Measurements from ENCODE around the gene TSHR.

TSHR gene

DNA sequence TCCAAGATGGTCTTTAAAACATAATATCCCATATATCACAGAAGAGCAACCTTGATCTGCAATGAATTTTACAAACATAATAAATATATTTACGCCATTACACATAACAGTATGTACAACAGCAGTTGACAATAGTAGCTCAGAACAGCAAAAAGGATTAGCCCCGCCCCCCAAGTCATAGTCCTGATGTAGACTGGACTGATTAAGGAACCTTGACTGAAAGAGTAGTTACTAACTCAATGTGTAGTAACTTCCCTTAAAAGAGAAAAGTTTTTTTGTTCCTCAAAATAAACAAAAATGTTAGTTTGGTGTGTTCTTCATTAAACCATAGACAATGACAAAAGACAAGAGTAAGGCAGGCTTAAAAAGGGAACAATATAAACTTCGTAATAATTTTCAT, 220.8 kb downstream of the TSHR start:
- no peaks in the 10 kb centered on the region for H3K27me3 ChIP-seq (replicated peaks in 2 of 5; ENCODE audit: control insufficient read depth in 4 of 5, insufficient read depth in 5 of 5, low read length in 4 of 5)
- peaks cover 0 to 5% (median 3%) of the 10 kb centered on the region in 4 experiments for H3K36me3 ChIP-seq (ENCODE audit: control insufficient read depth in 4 of 4, insufficient read depth in 4 of 4, low read length in 3 of 4)
- H3K4me3 ChIP-seq (ENCODE audit: control insufficient read depth in 1 of 7, extremely low read depth in 1 of 7, insufficient read depth in 4 of 7, low read depth in 2 of 7, low read length in 6 of 7), result no peak overlapping the region
- DNase-seq, result peak; percentile 47 to 86 (median 83)
- WGBS (ENCODE audit: insufficient coverage), result no CpG with 5 or more reads among the region's 3 CpGs
- ChIA-PET POLR2A (interaction anchor here (1.1 kb wide), 1 partner anchor 47 kb away, joined by 5 read pairs; no protein-coding TSS in a partner anchor), CTCF (interaction anchor here (1.1 to 3.1 kb wide), 3 partner anchors 9 to 180 kb away, joined by 3 to 12 read pairs (median 4); no protein-coding TSS in a partner anchor)
- peak overlapping the region in 1 of 2 experiments; percentile 52 for H3K27ac ChIP-seq (ENCODE audit: insufficient read depth in 1 of 2, low read depth in 1 of 2, low read length in 2 of 2, poor library complexity in 1 of 2, severe bottlenecking in 2 of 2)
- H3K9me3 ChIP-seq (ENCODE audit: control extremely low read depth in 1 of 5, control insufficient read depth in 4 of 5, insufficient read depth in 2 of 5, low read depth in 1 of 5, low read length in 4 of 5), result no peaks in the 10 kb centered on the region
- peaks cover 0 to 19% (median 10%) of the 10 kb centered on the region in 4 experiments for H3K4me1 ChIP-seq (ENCODE audit: control extremely low read depth in 1 of 4, control insufficient read depth in 4 of 4, insufficient read depth in 4 of 4, low read length in 3 of 4)

DNA sequence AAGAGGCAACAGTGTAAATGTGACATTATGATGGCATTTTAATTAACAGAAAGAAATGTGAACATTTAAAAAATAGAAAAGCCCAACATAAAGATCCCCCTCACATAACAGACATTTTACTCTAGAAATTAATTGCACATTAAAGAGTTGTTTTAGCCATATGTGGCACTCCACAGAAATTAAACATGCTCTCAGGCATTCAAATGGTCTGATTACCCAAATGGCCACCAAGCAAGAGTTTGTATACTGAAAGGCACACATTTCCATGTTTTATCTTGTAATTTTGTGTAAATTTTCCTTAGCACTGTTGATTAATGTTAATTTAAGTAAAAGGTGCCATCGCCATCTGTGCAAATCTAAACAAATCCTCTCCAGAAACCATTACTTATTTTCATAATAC, 221.8 kb downstream of the TSHR start:
- peak overlapping the region in 1 of 2 experiments; percentile 30 for H3K27ac ChIP-seq (ENCODE audit: insufficient read depth in 1 of 2, low read depth in 1 of 2, low read length in 2 of 2, poor library complexity in 1 of 2, severe bottlenecking in 2 of 2)
- peaks cover 0 to 19% (median 10%) of the 10 kb centered on the region in 4 experiments for H3K4me1 ChIP-seq (ENCODE audit: control extremely low read depth in 1 of 4, control insufficient read depth in 4 of 4, insufficient read depth in 4 of 4, low read length in 3 of 4)
- ChIA-PET CTCF (interaction anchor here (1.1 to 3.1 kb wide), 4 partner anchors 9 to 181 kb away, joined by 3 to 12 read pairs (median 4); no protein-coding TSS in a partner anchor), POLR2A (interaction anchor here (1.1 kb wide), 1 partner anchor 46 kb away, joined by 5 read pairs; no protein-coding TSS in a partner anchor)
- DNase-seq, result peak in 2 of 3 donors; percentile 5 to 11
- WGBS (ENCODE audit: insufficient coverage), result no CpG with 5 or more reads among the region's 1 CpG
- no peaks in the 10 kb centered on the region for H3K27me3 ChIP-seq (replicated peaks in 2 of 5; ENCODE audit: control insufficient read depth in 4 of 5, insufficient read depth in 5 of 5, low read length in 4 of 5)
- H3K36me3 ChIP-seq (ENCODE audit: control insufficient read depth in 4 of 4, insufficient read depth in 4 of 4, low read length in 3 of 4), result peaks cover 0 to 10% (median 7%) of the 10 kb centered on the region in 4 experiments
- no peaks in the 10 kb centered on the region for H3K9me3 ChIP-seq (ENCODE audit: control extremely low read depth in 1 of 5, control insufficient read depth in 4 of 5, insufficient read depth in 2 of 5, low read depth in 1 of 5, low read length in 4 of 5)
- H3K4me3 ChIP-seq (ENCODE audit: control insufficient read depth in 1 of 7, extremely low read depth in 1 of 7, insufficient read depth in 4 of 7, low read depth in 2 of 7, low read length in 6 of 7), result peak overlapping the region in 3 of 7 experiments; percentile 24 to 62 (median 51)

DNA sequence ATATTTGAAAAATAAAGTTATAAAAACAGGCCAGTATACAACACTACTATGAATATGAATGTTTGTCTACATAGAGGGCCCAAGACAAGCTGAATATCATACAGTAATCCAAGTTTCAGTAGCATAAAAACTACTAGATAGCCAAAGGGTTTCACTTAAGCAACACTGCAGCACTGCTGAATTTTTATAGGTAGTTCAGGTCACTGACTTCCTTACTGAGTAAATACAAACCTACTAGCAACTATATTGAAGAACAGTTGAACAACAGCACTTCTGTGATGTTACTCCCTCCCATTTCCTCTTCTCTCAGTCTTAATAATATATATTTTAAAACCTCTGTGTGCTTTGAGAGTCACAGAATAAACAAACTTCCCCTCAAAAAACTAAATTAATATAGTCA, 222.6 kb downstream of the TSHR start:
- POLR2A ChIA-PET, result no interaction called here
- Histone ChIP-seq H3K36me3 (ENCODE audit: control insufficient read depth in 4 of 4, insufficient read depth in 4 of 4, low read length in 3 of 4) (peaks cover under 1 to 13% (median 9%) of the 10 kb centered on the region in 4 experiments), H3K4me3 (ENCODE audit: control insufficient read depth in 1 of 7, extremely low read depth in 1 of 7, insufficient read depth in 4 of 7, low read depth in 2 of 7, low read length in 6 of 7) (peak overlapping the region in 2 of 7 experiments; percentile 51 to 62), H3K27me3 (replicated peaks in 2 of 5; ENCODE audit: control insufficient read depth in 4 of 5, insufficient read depth in 5 of 5, low read length in 4 of 5) (no peaks in the 10 kb centered on the region), H3K9me3 (ENCODE audit: control extremely low read depth in 1 of 5, control insufficient read depth in 4 of 5, insufficient read depth in 2 of 5, low read depth in 1 of 5, low read length in 4 of 5) (no peaks in the 10 kb centered on the region), H3K27ac (ENCODE audit: insufficient read depth in 1 of 2, low read depth in 1 of 2, low read length in 2 of 2, poor library complexity in 1 of 2, severe bottlenecking in 2 of 2) (peak overlapping the region; percentile 6 to 51), H3K4me1 (ENCODE audit: control extremely low read depth in 1 of 4, control insufficient read depth in 4 of 4, insufficient read depth in 4 of 4, low read length in 3 of 4) (peaks cover 0 to 19% (median 10%) of the 10 kb centered on the region in 4 experiments)
- DNase-seq, result peak in 1 of 3 donors; percentile 15
- CTCF ChIA-PET, result interaction anchor here (1.4 to 1.8 kb wide), 3 partner anchors 8 to 25 kb away, joined by 3 to 8 read pairs (median 3); no protein-coding TSS in a partner anchor

DNA sequence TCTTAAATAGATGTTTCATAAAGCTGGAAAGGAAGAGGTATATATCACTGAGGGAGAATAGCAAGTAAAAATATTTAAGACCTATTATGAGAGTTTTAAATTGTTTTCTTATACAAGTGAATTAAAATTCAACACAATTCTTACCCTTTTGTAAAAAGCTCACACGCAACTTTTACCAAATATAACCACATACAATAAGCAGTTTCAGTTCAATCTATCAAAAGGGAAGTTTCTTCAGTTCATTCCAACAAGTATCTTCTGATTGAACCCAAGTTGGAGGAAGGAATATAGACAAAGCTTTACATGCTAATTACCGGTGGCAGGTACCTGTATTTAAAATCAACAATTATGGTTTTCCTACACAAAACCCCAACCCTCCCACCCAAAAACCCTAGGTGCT, 224.2 kb downstream of the TSHR start:
- ChIA-PET CTCF (interaction anchor here (0.9 to 1.8 kb wide), 3 partner anchors 9 to 14 kb away, joined by 3 to 8 read pairs (median 5); no protein-coding TSS in a partner anchor), POLR2A (no interaction called here)
- Histone ChIP-seq H3K27ac (ENCODE audit: insufficient read depth in 1 of 2, low read depth in 1 of 2, low read length in 2 of 2, poor library complexity in 1 of 2, severe bottlenecking in 2 of 2) (no peak overlapping the region), H3K9me3 (ENCODE audit: control extremely low read depth in 1 of 5, control insufficient read depth in 4 of 5, insufficient read depth in 2 of 5, low read depth in 1 of 5, low read length in 4 of 5) (no peaks in the 10 kb centered on the region), H3K4me1 (ENCODE audit: control extremely low read depth in 1 of 4, control insufficient read depth in 4 of 4, insufficient read depth in 4 of 4, low read length in 3 of 4) (peaks cover 0 to 19% (median 10%) of the 10 kb centered on the region in 4 experiments), H3K4me3 (ENCODE audit: control insufficient read depth in 1 of 7, extremely low read depth in 1 of 7, insufficient read depth in 4 of 7, low read depth in 2 of 7, low read length in 6 of 7) (no peak overlapping the region), H3K27me3 (replicated peaks in 2 of 5; ENCODE audit: control insufficient read depth in 4 of 5, insufficient read depth in 5 of 5, low read length in 4 of 5) (no peaks in the 10 kb centered on the region), H3K36me3 (ENCODE audit: control insufficient read depth in 4 of 4, insufficient read depth in 4 of 4, low read length in 3 of 4) (peaks cover 4 to 20% (median 17%) of the 10 kb centered on the region in 4 experiments)
- no peak for DNase-seq
- WGBS (ENCODE audit: insufficient coverage), result 86% methylated on average over 1 of the region's 2 CpGs

DNA sequence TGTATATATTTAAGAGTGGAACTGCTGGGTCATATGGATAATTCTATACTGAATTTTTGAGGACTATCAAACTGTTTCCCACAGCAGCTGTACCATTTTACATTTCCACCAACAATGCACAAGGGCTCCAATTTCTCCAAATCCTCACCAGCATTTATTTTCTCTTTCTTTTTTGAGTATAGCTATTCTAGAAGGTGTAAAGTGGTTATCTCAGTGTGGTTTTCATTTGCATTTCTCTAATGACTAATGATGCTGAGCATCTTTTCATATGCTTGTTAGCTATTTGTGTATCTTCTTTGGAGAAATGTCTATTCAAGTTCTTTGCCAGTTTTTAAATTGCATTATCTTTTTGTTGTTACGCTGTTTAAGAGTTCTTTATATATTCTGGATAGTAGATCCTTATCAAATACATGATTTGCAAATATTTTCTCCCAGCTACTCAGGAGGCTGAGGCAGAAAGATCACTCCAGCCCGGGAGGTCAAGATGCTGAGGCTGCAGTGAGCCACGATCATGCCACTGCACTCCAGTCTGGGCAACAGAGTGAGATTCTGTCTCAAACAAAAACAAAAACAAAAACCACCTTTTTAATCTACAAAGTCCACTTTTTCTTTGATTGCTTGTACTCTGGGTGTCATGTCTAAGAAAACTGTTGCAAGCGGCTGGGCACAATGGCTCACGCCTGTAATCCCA, 232.6 kb downstream of the TSHR start:
- DNase-seq, result no peak
- WGBS (ENCODE audit: insufficient coverage), result 95% methylated on average over 4 of the region's 5 CpGs
- Histone ChIP-seq H3K4me1 (ENCODE audit: control extremely low read depth in 1 of 4, control insufficient read depth in 4 of 4, insufficient read depth in 4 of 4, low read length in 3 of 4) (no peaks in the 10 kb centered on the region), H3K4me3 (ENCODE audit: control insufficient read depth in 1 of 7, extremely low read depth in 1 of 7, insufficient read depth in 4 of 7, low read depth in 2 of 7, low read length in 6 of 7) (no peak overlapping the region), H3K9me3 (ENCODE audit: control extremely low read depth in 1 of 5, control insufficient read depth in 4 of 5, insufficient read depth in 2 of 5, low read depth in 1 of 5, low read length in 4 of 5) (peaks cover 0 to 1% (median 0%) of the 10 kb centered on the region in 5 experiments), H3K27ac (ENCODE audit: insufficient read depth in 1 of 2, low read depth in 1 of 2, low read length in 2 of 2, poor library complexity in 1 of 2, severe bottlenecking in 2 of 2) (no peak overlapping the region), H3K27me3 (replicated peaks in 2 of 5; ENCODE audit: control insufficient read depth in 4 of 5, insufficient read depth in 5 of 5, low read length in 4 of 5) (no peaks in the 10 kb centered on the region), H3K36me3 (ENCODE audit: control insufficient read depth in 4 of 4, insufficient read depth in 4 of 4, low read length in 3 of 4) (peaks cover 12 to 50% (median 25%) of the 10 kb centered on the region in 4 experiments)
- ChIA-PET POLR2A (no interaction called here), CTCF (interaction anchor here (1.1 to 1.5 kb wide), 2 partner anchors 21 to 191 kb away, joined by 3 to 4 read pairs; no protein-coding TSS in a partner anchor)

DNA sequence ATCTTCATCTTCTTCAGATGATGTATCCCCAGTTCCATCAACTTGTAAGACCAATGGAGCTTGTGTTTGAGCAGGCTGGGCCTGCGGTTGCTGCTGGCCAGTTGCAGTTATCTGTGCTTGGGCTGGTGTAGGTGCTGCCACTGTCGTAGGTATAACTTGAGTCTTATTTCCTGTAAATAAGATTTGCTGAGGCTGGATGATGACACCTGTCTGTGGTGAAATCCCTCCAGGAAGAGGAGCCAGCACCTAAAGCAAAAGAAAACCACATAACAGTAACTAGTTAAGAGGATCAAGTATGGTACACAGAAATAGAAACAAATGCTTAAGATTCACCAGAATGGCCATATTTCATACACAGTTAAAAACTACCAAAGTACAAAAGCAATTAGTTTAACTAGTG, 237.2 kb downstream of the TSHR start:
- H3K27ac ChIP-seq (ENCODE audit: insufficient read depth in 1 of 2, low read depth in 1 of 2, low read length in 2 of 2, poor library complexity in 1 of 2, severe bottlenecking in 2 of 2), result no peak overlapping the region
- H3K27me3 ChIP-seq (replicated peaks in 2 of 5; ENCODE audit: control insufficient read depth in 4 of 5, insufficient read depth in 5 of 5, low read length in 4 of 5), result no peaks in the 10 kb centered on the region
- H3K9me3 ChIP-seq (ENCODE audit: control extremely low read depth in 1 of 5, control insufficient read depth in 4 of 5, insufficient read depth in 2 of 5, low read depth in 1 of 5, low read length in 4 of 5), result peaks cover 0 to 1% (median 0%) of the 10 kb centered on the region in 5 experiments
- 100% methylated on average over 1 of the region's 2 CpGs for WGBS (ENCODE audit: insufficient coverage)
- POLR2A ChIA-PET, result interaction anchor here (0.6 kb wide), 2 partner anchors 22 to 168 kb away, joined by 3 to 6 read pairs; no protein-coding TSS in a partner anchor
- DNase-seq, result no peak
- no peaks in the 10 kb centered on the region for H3K4me1 ChIP-seq (ENCODE audit: control extremely low read depth in 1 of 4, control insufficient read depth in 4 of 4, insufficient read depth in 4 of 4, low read length in 3 of 4)
- CTCF ChIA-PET, result interaction anchor here (0.7 to 1.0 kb wide), 2 partner anchors 22 to 183 kb away, joined by 3 to 4 read pairs; no protein-coding TSS in a partner anchor
- H3K36me3 ChIP-seq (ENCODE audit: control insufficient read depth in 4 of 4, insufficient read depth in 4 of 4, low read length in 3 of 4), result peaks cover 17 to 64% (median 30%) of the 10 kb centered on the region in 4 experiments
- no peak overlapping the region for H3K4me3 ChIP-seq (ENCODE audit: control insufficient read depth in 1 of 7, extremely low read depth in 1 of 7, insufficient read depth in 4 of 7, low read depth in 2 of 7, low read length in 6 of 7)
